Tongue (tissue), 2 donors: ENCODE results near the gene CEACAM5. TPM values are rescaled to one million over a fixed set of nuclear protein-coding genes. Genes with fewer than 3 reads are reported as not detected.

Experiments
- DNase-seq: peaks from one replicate; pipeline ENCODE4 v3.0.0-alpha.2; 2015
- total RNA-seq: library from RNA; depleted of rRNA; stranded (reverse); fragments of >200 nt; gene quantifications from one replicate; pipeline ENCODE4 v1.2.3, GENCODE V29; 2014

CEACAM5 gene
- total RNA-seq = 5.4 TPM

- DNase-seq = no peak
Observed at GRCh38 chr19:41708481-41708880, at the start of gene CEACAM5. Gene CEACAM5, plus strand, starts transcription at chr19:41708626. Its CDS starts 106 bp downstream, at chr19:41708732.

GRCh38 chr19:41666075-41666474 lies 42.4 kb upstream of the CEACAM5 start:
- DNase-seq = no peak

GRCh38 chr19:41668315-41668714 lies 40.1 kb upstream of the CEACAM5 start:
- DNase-seq = no peak

- no peak for DNase-seq
Observed at GRCh38 chr19:41670755-41671154, 37.7 kb upstream of the CEACAM5 start.

- DNase-seq = no peak
Observed at GRCh38 chr19:41671486-41671885, 36.9 kb upstream of the CEACAM5 start.

- DNase-seq = no peak
Observed at GRCh38 chr19:41682437-41682836, 26.0 kb upstream of the CEACAM5 start.

GRCh38 chr19:41687419-41687818 lies 21.0 kb upstream of the CEACAM5 start:
- no peak for DNase-seq

GRCh38 chr19:41688098-41688497 lies 20.3 kb upstream of the CEACAM5 start, which contains the start of gene CEACAM7:
Gene CEACAM7, minus strand, starts transcription at chr19:41688270. Its CDS starts 105 bp downstream, at chr19:41688165.
- DNase-seq = no peak

- no peak for DNase-seq
Observed at GRCh38 chr19:41688687-41689086, 19.7 kb upstream of the CEACAM5 start.

- DNase-seq = no peak
Observed at GRCh38 chr19:41689993-41690800, 18.2 kb upstream of the CEACAM5 start.

GRCh38 chr19:41690801-41691065 lies 17.7 kb upstream of the CEACAM5 start:
- DNase-seq = no peak

- DNase-seq = no peak
Observed at GRCh38 chr19:41691268-41691970, 17.0 kb upstream of the CEACAM5 start.

- no peak for DNase-seq
Observed at GRCh38 chr19:41694196-41694595, 14.2 kb upstream of the CEACAM5 start.

- DNase-seq = no peak
Observed at GRCh38 chr19:41694831-41695635, 13.4 kb upstream of the CEACAM5 start.

GRCh38 chr19:41695745-41696144 lies 12.7 kb upstream of the CEACAM5 start:
- DNase-seq = no peak

- peak; percentile 19 for DNase-seq
Observed at GRCh38 chr19:41696402-41697197, 11.8 kb upstream of the CEACAM5 start.

GRCh38 chr19:41697198-41697855 lies 11.1 kb upstream of the CEACAM5 start:
- DNase-seq = no peak

GRCh38 chr19:41698746-41699230 lies 9.6 kb upstream of the CEACAM5 start:
- DNase-seq = no peak

GRCh38 chr19:41699231-41699967 lies 9.0 kb upstream of the CEACAM5 start:
- no peak for DNase-seq

GRCh38 chr19:41699968-41700323 lies 8.5 kb upstream of the CEACAM5 start:
- DNase-seq = no peak
